Spleen (tissue), 11 donors: ENCODE measurements around the gene TRERF1. TPM values are rescaled to one million over a fixed set of nuclear protein-coding genes. Genes with fewer than 3 reads are reported as not detected.

Source experiments
- DNase-seq: peaks from one replicate; pipeline ENCODE4 v3.0.0-alpha.2; 2020
- H3K27ac ChIP-seq, 8 donors: fragments of 200-600 bp; sonication (generic) in 7 of 8; 1 replicate in 4 of 8; 2 replicates in 4 of 8; pipeline versions ENCODE4 v1.5.0 to v1.8.0; 2016 to 2021; ENCODE audit warnings: inconsistent platforms in 4 of 8, mild to moderate bottlenecking in 4 of 8, moderate library complexity in 1 of 8
- H3K27me3 ChIP-seq, 7 donors: fragments of 200-600 bp; sonication (generic) in 6 of 7; replicated peaks in 1 of 7; 1 replicate in 4 of 7; 2 replicates in 3 of 7; pipeline versions ENCODE4 v1.5.0 to v1.8.0; 2016 to 2021; ENCODE audit warnings: inconsistent platforms in 3 of 7, mild to moderate bottlenecking in 1 of 7
- H3K36me3 ChIP-seq, 6 donors: fragments of 200-600 bp; sonication (generic) in 5 of 6; 1 replicate in 4 of 6; 2 replicates in 2 of 6; pipeline versions ENCODE4 v1.5.0 to v1.8.0; 2016 to 2021; ENCODE audit warnings: inconsistent platforms in 2 of 6
- H3K4me1 ChIP-seq, 6 donors: fragments of 200-600 bp; sonication (generic) in 5 of 6; 1 replicate in 3 of 6; 2 replicates in 3 of 6; pipeline versions ENCODE4 v1.5.0 to v1.8.0; 2016 to 2021; ENCODE audit warnings: inconsistent platforms in 3 of 6
- H3K4me3 ChIP-seq, 8 donors: fragments of 200-600 bp; sonication (generic) in 7 of 8; 1 replicate in 4 of 8; 2 replicates in 4 of 8; pipeline versions ENCODE4 v1.5.0 to v1.8.0; 2016 to 2021; ENCODE audit warnings: inconsistent platforms in 4 of 8, mild to moderate bottlenecking in 4 of 8, moderate library complexity in 2 of 8
- H3K9me3 ChIP-seq, 8 donors: fragments of 200-600 bp; sonication (generic) in 7 of 8; 1 replicate in 4 of 8; 2 replicates in 4 of 8; pipeline versions ENCODE4 v1.5.0 to v1.8.0; 2016 to 2021; ENCODE audit warnings: inconsistent platforms in 4 of 8
- CTCF ChIP-seq, 11 experiments: fragments of 200-600 bp in 7 of 11; fragments of 450-650 bp in 4 of 11; sonication (generic) in 4 of 11; IDR thresholded peaks in 8 of 11; conservative IDR thresholded peaks in 3 of 11; 1 replicate in 7 of 11; 2 replicates in 4 of 11; pipeline versions ENCODE4 v1.4.0 to v1.8.0; 2016 to 2021; ENCODE audit warnings: antibody characterized with exemption in 11 of 11, inconsistent platforms in 4 of 11, mild to moderate bottlenecking in 1 of 11
- POLR2A ChIP-seq, 3 donors: fragments of 450-650 bp; IDR thresholded peaks; one replicate each; pipeline ENCODE4 v1.5.1; 2017; ENCODE audit warnings: antibody characterized with exemption in 3 of 3, mild to moderate bottlenecking in 1 of 3
- POLR2AphosphoS5 ChIP-seq, 3 donors: sonication (generic); formaldehyde crosslinking; IDR thresholded peaks; one replicate each; pipeline ENCODE4 v1.5.1; 2017; ENCODE audit warnings: antibody characterized with exemption in 3 of 3
- WGBS, 5 donors: extraction: QIAGEN DNeasy Blood & Tissue Kit in 3 of 5; methylation state at CpG; one replicate each; pipeline versions ENCODE4 v1.1.5 to v1.1.7; 2013 to 2018; 5-methylcytosine and 5-hydroxymethylcytosine counted together
- intact Hi-C: fragments of 100-400 bp; cut with DNase I; formaldehyde crosslinking; loops from one replicate; pipeline ENCODE4 v1.15.0; 2023; ENCODE audit warnings: low total_unique reads
- polyA plus RNA-seq, 3 donors: library from polyadenylated mRNA; stranded (reverse); fragments of 200-250 nt; gene quantifications; one replicate each; pipeline ENCODE4 v1.2.1, GENCODE V29; 2013
- total RNA-seq, 7 donors: library from RNA; depleted of rRNA in 3 of 7; stranded (reverse); fragments of >200 nt in 3 of 7; fragmentation: NEBNext Ultra II Directional in 4 of 7; extraction: Animal tissue kit (Norgen Biotek cat#: 25700) in 4 of 7; gene quantifications; one replicate each; pipeline versions ENCODE4 v1.1.0 to v1.2.1, GENCODE V29; 2016 to 2021
- donor health status: healthy with polysubstance abuse.
- donor health status: DM: no; HTN: no; CAD: no; lungs with moderate emphysema.
- donor health status: DM: no; HTN: no; CAD: no.
- donor health status: Bipolar disorder and iron deficiency.
- donor health status: healthy.
- donor health status: DM: no; HTN: no; CAD: no.
- donor health status: DM: yes; HTN: yes; CAD: no.

The TRERF1 gene
- total and polyA plus RNA-seq, 10 donors: 1.5 to 16.9 (median 12.4) TPM

- intact Hi-C loops: no loop called here
- no peak for TF ChIP-seq CTCF (IDR thresholded peaks at IDR 0.05 in 8 of 11, conservative IDR thresholded peaks at IDR 0.05 in 3 of 11)
- TF ChIP-seq POLR2AphosphoS5 (IDR thresholded peaks at IDR 0.05): no peak
- TF ChIP-seq POLR2A (IDR thresholded peaks at IDR 0.05): no peak
These were observed 194.1 kb downstream of the TRERF1 start for GRCh38 chr6:42257614-42258013.

GRCh38 chr6:42257063-42257462 lies 194.7 kb downstream of the TRERF1 start:
- Histone ChIP-seq H3K4me1 (peaks cover 0 to 74% (median 32%) of the 10 kb centered on the region in 6 donors), H3K4me3 (no peak overlapping the region), H3K27me3 (no peaks in the 10 kb centered on the region), H3K36me3 (peaks cover 0 to 74% (median 18%) of the 10 kb centered on the region in 6 donors), H3K9me3 (no peaks in the 10 kb centered on the region), H3K27ac (peak overlapping the region in 7 of 8 donors; percentile 28 to 71 (median 55))
- intact Hi-C loops: no loop called here
- DNase-seq: no peak
- WGBS, 5 donors: 49 to 68% (median 60%) methylated on average over 3 of the region's 3 CpGs
- TF ChIP-seq CTCF (IDR thresholded peaks at IDR 0.05 in 8 of 11, conservative IDR thresholded peaks at IDR 0.05 in 3 of 11): no peak
- TF ChIP-seq POLR2AphosphoS5 (IDR thresholded peaks at IDR 0.05): peak in 1 of 3 donors; percentile 30

More at GRCh38 chr6:42257614-42258013, 194.1 kb downstream of the TRERF1 start:
- H3K36me3 ChIP-seq: peaks cover 0 to 70% (median 18%) of the 10 kb centered on the region in 6 donors
- H3K9me3 ChIP-seq: no peaks in the 10 kb centered on the region
- H3K27me3 ChIP-seq: no peaks in the 10 kb centered on the region
- H3K4me1 ChIP-seq: peaks cover 0 to 69% (median 30%) of the 10 kb centered on the region in 6 donors
- WGBS, 5 donors: 76 to 94% (median 87%) methylated on average over 3 of the region's 3 CpGs
- H3K4me3 ChIP-seq: no peak overlapping the region
- peak overlapping the region in 7 of 8 donors; percentile 28 to 71 (median 55) for H3K27ac ChIP-seq
- DNase-seq: no peak

DNA sequence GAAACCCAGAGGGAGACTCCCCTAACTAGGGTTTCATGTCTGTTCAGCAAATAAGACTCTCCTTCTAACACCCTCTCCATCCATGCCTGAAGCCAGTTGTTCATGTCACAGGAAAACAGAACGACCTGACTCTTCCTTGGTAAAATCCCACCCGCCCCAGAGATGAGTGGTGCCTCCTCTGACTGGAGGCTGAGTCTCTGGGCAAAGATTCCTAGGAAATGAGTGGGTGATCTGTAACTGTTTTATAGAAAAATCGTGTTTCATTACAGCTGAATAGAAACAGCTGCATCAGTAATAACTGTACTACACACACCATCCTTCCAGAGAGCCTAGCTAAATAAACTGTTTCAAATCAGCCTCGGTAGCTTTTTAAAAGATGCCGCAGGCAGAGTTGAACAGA lies 196.7 kb downstream of the TRERF1 start:
- peak overlapping the region in 4 of 8 donors; percentile 2 to 61 (median 10) for H3K27ac ChIP-seq

More for the DNA sequence above, 196.7 kb downstream of the TRERF1 start:
- DNase-seq: no peak
- Histone ChIP-seq H3K9me3 (no peaks in the 10 kb centered on the region), H3K4me3 (no peak overlapping the region), H3K27me3 (no peaks in the 10 kb centered on the region), H3K4me1 (peaks cover 7 to 69% (median 38%) of the 10 kb centered on the region in 6 donors), H3K36me3 (peaks cover 0 to 91% (median 18%) of the 10 kb centered on the region in 6 donors)
- TF ChIP-seq POLR2A (IDR thresholded peaks at IDR 0.05) (no peak), POLR2AphosphoS5 (IDR thresholded peaks at IDR 0.05) (no peak), CTCF (IDR thresholded peaks at IDR 0.05 in 8 of 11, conservative IDR thresholded peaks at IDR 0.05 in 3 of 11) (no peak)
- intact Hi-C loops: no loop called here
- WGBS, 5 donors: 68 to 82% (median 80%) methylated on average over 5 of the region's 5 CpGs
